ENCODE data around the gene IP6K3. TPM values are rescaled to one million over a fixed set of nuclear protein-coding genes. Genes with fewer than 3 reads are reported as not detected.

Gene IP6K3
- total and polyA plus RNA-seq, 2 experiments from 2014 or later: 0.14 to 0.16 TPM

- TF ChIP-seq ZNF462 (CRISPR knock-in tag; IDR thresholded peaks at IDR 0.05): no peak
Measured at GRCh38 chr6:33784787-33785186, 38.1 kb upstream of the IP6K3 start (continued).

GRCh38 chr6:33783781-33784520 lies 37.2 kb upstream of the IP6K3 start:
- no peak overlapping the region for H3K4me3 ChIP-seq
- peaks cover 34% of the 10 kb centered on the region for H3K79me2 ChIP-seq (replicated peaks; ENCODE audit: insufficient read depth)
- Mint-ChIP-seq H3K9me3 (no peaks in the 10 kb centered on the region), H3K27ac (no peak overlapping the region), H3K27me3 (ENCODE audit: insufficient read depth, low read depth, poor library complexity) (peaks cover 12% of the 10 kb centered on the region), H3K4me3 (no peak overlapping the region), H3K4me1 (peaks cover 74% of the 10 kb centered on the region), H3K36me3 (ENCODE audit: low read depth) (peaks cover 60% of the 10 kb centered on the region)
- H3F3A ChIP-seq (replicated peaks; ENCODE audit: low read depth): peaks cover 7% of the 10 kb centered on the region; the same call in 1 of the 2 replicates
- H3K36me3 ChIP-seq (ENCODE audit: insufficient read depth): peaks cover 12% of the 10 kb centered on the region; the same call in 1 of the 2 replicates
- no peaks in the 10 kb centered on the region for H3K9me2 ChIP-seq (ENCODE audit: insufficient read depth)
- no peak overlapping the region for H2AFZ ChIP-seq
- no peaks in the 10 kb centered on the region for H3K27me3 ChIP-seq (ENCODE audit: insufficient read depth)
- H4K20me1 ChIP-seq (replicated peaks; ENCODE audit: insufficient read depth): peaks cover 11% of the 10 kb centered on the region; the same call in 1 of the 2 replicates
- ATAC-seq: no peak
- H3K27ac ChIP-seq (ENCODE audit: low read depth): no peak overlapping the region
- H3K4me2 ChIP-seq: no peak overlapping the region
- H3K4me1 ChIP-seq (ENCODE audit: insufficient read depth): peaks cover 68% of the 10 kb centered on the region
- DNase-seq (ENCODE audit: low spot score): no peak
- no peak for TF ChIP-seq STAT1 (IDR thresholded peaks at IDR 0.05; ENCODE audit: unreplicated experiment)
- TF ChIP-seq CTCF (conservative IDR thresholded peaks at IDR 0.05; ENCODE audit: low read depth in 2 of 2): no peak
- no peak for TF ChIP-seq REST (IDR thresholded peaks at IDR 0.05; ENCODE audit: unreplicated experiment)
- no peak for TF ChIP-seq NANOG (IDR thresholded peaks at IDR 0.05; ENCODE audit: borderline replicate concordance)
- TF ChIP-seq ETS1 (IDR thresholded peaks at IDR 0.05): no peak
- TF ChIP-seq ZNF114 (CRISPR knock-in tag; IDR thresholded peaks at IDR 0.05): no peak
- no peak for TF ChIP-seq JUNB (IDR thresholded peaks at IDR 0.05; ENCODE audit: unreplicated experiment)
- TF ChIP-seq CREB1 (CRISPR knock-in tag; IDR thresholded peaks at IDR 0.05; ENCODE audit: low read depth): no peak
- no peak for TF ChIP-seq EZH2 (IDR thresholded peaks at IDR 0.05; ENCODE audit: low read depth, unreplicated experiment)
- no peak for TF ChIP-seq ZNF331 (CRISPR knock-in tag; IDR thresholded peaks at IDR 0.05; ENCODE audit: low read depth)
- TF ChIP-seq POLR2AphosphoS5 (IDR thresholded peaks at IDR 0.05; ENCODE audit: low read depth): no peak

Measured in GM23338 (cell line).